Ovary (tissue), 10 donors: Measurements from ENCODE around the gene NAP1L5. TPM values are rescaled to one million over a fixed set of nuclear protein-coding genes. Genes with fewer than 3 reads are reported as not detected.
A peak's percentile ranks its signal among the peaks of the same experiment; 100 is the strongest.

Experiments used
- DNase-seq, 5 donors: peaks; one replicate each; pipeline ENCODE4 v3.0.0-alpha.2; 2019 to 2020
- H3K27ac ChIP-seq, 2 donors: fragments of 200-600 bp; one replicate each; pipeline versions ENCODE4 v1.5.1 to v1.8.0; 2019 to 2022
- H3K27me3 ChIP-seq: fragments of 200-600 bp; one replicate; pipeline ENCODE4 v1.8.0; 2022
- H3K36me3 ChIP-seq: fragments of 200-600 bp; sonication (generic); one replicate; pipeline ENCODE4 v1.5.1; 2019
- H3K4me1 ChIP-seq: one replicate; pipeline ENCODE4 v1.8.1; 2013; ENCODE audit warnings: mild to moderate bottlenecking, moderate library complexity; ENCODE audit not compliant: insufficient read depth
- H3K4me3 ChIP-seq: fragments of 200-600 bp; sonication (generic); one replicate; pipeline ENCODE4 v1.5.1; 2017
- H3K9me3 ChIP-seq, 2 donors: fragments of 200-600 bp in 1 of 2; sonication (generic) in 1 of 2; one replicate each; pipeline versions ENCODE4 v1.5.1 to v1.8.1; 2013 to 2019; ENCODE audit warnings: mild to moderate bottlenecking in 1 of 2, moderate library complexity in 1 of 2
- EP300 ChIP-seq: sonication (generic); formaldehyde crosslinking; IDR thresholded peaks from one replicate; pipeline ENCODE4 v1.6.1; 2017; ENCODE audit warnings: antibody characterized with exemption
- POLR2A ChIP-seq: fragments of 450-650 bp; IDR thresholded peaks from one replicate; pipeline ENCODE4 v1.6.1; 2017; ENCODE audit warnings: antibody characterized with exemption, mild to moderate bottlenecking, moderate library complexity
- WGBS, 3 donors: extraction: QIAGEN DNeasy Blood & Tissue Kit in 1 of 3; methylation state at CpG; one replicate each; pipeline versions ENCODE4 v1.1.5 to v1.1.7; 2013 to 2017; 5-methylcytosine and 5-hydroxymethylcytosine counted together
- intact Hi-C, 4 donors: fragments of 100-400 bp; cut with DNase I; formaldehyde crosslinking; loops; one replicate each; pipeline versions ENCODE4 v1.11.0 to v1.15.1; 2022 to 2023
- long read RNA-seq, 3 donors: library from polyadenylated mRNA in 2 of 3; unstranded in 2 of 3; transcript quantifications; one replicate each; pipeline ENCODE4 v2.0.0 and lab custom pipeline, GENCODE V29; 2021 to 2026
- polyA plus RNA-seq, 2 donors: library from polyadenylated mRNA; stranded (reverse); fragments of 200-250 nt in 1 of 2; fragments of 350-450 nt in 1 of 2; fragmentation: Illumina TruSeq in 1 of 2; extraction: RNeasy Lipid Tissue Mini Kit (QIAGEN cat#74804) in 1 of 2; gene quantifications; one replicate each; pipeline ENCODE4 v1.2.3, GENCODE V29; 2013 to 2014
- total RNA-seq, 7 donors: library from RNA; depleted of rRNA in 2 of 7; stranded (reverse); fragments of >200 nt in 2 of 7; fragmentation: NEBNext Ultra II Directional in 3 of 7; extraction: Animal tissue kit (Norgen Biotek cat#: 25700) in 3 of 7; gene quantifications; one replicate each; pipeline versions ENCODE4 v1.1.0 to v1.2.4, GENCODE V29; 2016 to 2023
- TF ChIP-seq, protein P1 (sequence below), 3 donors: fragments of 450-650 bp in 2 of 3; fragments of 200-600 bp in 1 of 3; IDR thresholded peaks; one replicate each; pipeline versions ENCODE4 v1.5.1 to v1.8.0; 2016 to 2022; ENCODE audit warnings: antibody characterized with exemption in 3 of 3, mild to moderate bottlenecking in 1 of 3
- donor health status: DM: no; HTN: no; CAD: no; lungs with moderate emphysema.
- donor health status: DM: no; HTN: no; CAD: no.
- donor health status: Bipolar disorder and iron deficiency.
- donor health status: DM: yes; HTN: yes; CAD: no.
- donor health status: DM: no; HTN: no; CAD: no.
- donor health status: DM: yes; HTN: yes; CAD: no.

Gene NAP1L5, protein sequence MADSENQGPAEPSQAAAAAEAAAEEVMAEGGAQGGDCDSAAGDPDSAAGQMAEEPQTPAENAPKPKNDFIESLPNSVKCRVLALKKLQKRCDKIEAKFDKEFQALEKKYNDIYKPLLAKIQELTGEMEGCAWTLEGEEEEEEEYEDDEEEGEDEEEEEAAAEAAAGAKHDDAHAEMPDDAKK
- 10 to 100 TPM in 5 of 7 donors, 1 to 10 TPM in 2; 9.1 to 18.3 (median 11.4) TPM for total RNA-seq
- polyA plus RNA-seq, result 10 to 100 TPM in 1 of 2 donors, 1 to 10 TPM in 1; 7.6 to 16.3 TPM
- long read RNA-seq, donor 1, transcript NAP1L5-201 (1 exons, 1,915 nt), result major isoform, 28 of 28 reads
- long read RNA-seq, donor 1, partial matches to known transcripts, result 0 of 28 reads
- long read RNA-seq, donor 1, other reads (novel, unspliced or antisense), result 0 of 28 reads
- long read RNA-seq, donor 2, transcript NAP1L5-201 (1 exons, 1,915 nt), result major isoform, 5 of 5 reads
- long read RNA-seq, donor 2, partial matches to known transcripts, result 0 of 5 reads
- long read RNA-seq, donor 2, other reads (novel, unspliced or antisense), result 0 of 5 reads
- long read RNA-seq, donor 3, transcript NAP1L5-201 (1 exons, 1,915 nt), result major isoform, 15 of 15 reads
- long read RNA-seq, donor 3, partial matches to known transcripts, result 0 of 15 reads
- long read RNA-seq, donor 3, other reads (novel, unspliced or antisense), result 0 of 15 reads

DNA sequence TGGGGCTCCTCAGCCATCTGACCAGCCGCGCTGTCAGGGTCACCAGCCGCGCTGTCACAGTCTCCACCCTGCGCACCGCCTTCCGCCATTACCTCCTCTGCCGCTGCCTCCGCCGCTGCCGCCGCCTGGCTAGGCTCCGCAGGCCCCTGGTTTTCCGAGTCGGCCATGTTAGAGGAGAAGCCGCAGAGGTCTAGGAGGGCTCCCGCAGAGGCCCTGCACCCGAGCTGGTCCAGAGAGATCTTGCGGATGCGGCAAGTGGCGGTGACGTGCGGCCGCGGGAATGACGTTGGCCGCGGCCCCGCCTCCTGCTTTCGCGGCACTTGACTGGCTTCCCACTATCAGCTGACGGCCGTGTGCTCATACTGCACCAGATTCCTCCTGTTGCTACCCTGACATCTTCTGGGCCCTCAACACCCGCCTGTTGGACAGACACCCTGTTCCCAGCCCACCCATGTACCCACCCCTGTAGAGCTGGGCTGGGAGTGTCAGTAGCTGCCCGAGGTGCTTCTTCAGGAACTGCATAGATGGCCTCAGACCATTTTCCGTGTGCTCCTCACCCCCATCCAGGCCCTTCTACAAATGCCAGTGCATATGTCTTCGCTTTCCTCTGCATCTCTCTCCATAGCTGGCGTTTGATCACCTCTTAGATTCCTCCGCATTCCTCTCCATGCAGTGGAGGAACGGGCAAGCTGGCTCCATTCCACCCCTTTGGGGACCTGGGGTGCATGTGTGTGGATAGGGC lies at the start of gene NAP1L5:
TSS of gene NAP1L5 (minus strand) at position 242 of the 742 bp plus-strand sequence. CDS start at position 167, 75 bp downstream.
- H3K27me3 ChIP-seq, result no peaks in the 10 kb centered on the region
- peak within 1 kb of the TSS; percentile 29 to 52 for H3K27ac ChIP-seq
- TF ChIP-seq POLR2A (peak; percentile 70), EP300 (no peak)
- intact Hi-C loops, result no loop called here
- DNase-seq, result peak; percentile 66 to 87 (median 82)
- H3K36me3 ChIP-seq, result no peaks in the 10 kb centered on the region
- 55 to 67% (median 59%) methylated on average over 32 to 40 of the region's 40 CpGs for WGBS, 3 donors
- H3K4me1 ChIP-seq, result peaks cover 6% of the 10 kb centered on the region
- peak within 1 kb of the TSS; percentile 58 for H3K4me3 ChIP-seq
- no peaks in the 10 kb centered on the region for H3K9me3 ChIP-seq

DNA sequence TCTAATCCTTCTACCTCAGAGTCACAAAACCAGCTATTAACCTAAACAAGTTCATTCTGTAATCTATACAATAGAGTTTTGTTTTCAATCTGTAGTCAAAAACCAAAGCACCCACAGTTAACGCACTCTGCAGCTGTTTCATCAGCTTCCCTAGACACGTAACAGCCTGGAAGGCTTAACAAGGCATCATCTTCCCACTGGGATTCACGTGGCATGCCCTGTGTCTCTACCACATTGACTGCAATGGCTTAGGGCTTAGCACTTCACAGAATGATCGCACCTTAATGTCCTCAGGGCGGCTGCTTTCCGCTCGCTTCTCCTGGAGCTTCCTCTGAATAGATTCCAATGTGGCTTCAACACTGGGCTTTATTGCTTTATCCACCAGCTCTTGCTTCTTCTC lies 49.7 kb upstream of the NAP1L5 start:
- WGBS, 3 donors, result 95 to 99% (median 97%) methylated on average over 7 of the region's 7 CpGs

DNA sequence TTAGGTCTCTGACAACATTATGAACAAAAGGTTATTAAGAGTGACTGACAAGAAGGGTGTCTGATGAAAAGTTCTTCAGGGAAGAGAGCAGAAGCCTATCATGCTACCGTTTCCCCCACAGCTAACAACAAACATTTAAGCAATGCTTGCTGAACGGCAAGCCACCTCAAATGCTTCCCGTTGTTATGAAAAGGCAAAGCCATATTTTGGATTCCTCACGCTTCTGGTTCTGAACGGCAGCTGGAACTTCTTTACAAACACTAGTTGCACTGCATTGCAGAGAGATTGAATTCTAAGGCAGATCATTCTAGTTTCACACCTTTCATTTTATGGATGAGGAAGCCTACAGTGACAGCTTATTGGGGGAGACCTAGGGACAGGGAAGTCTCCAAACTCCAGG lies 48.6 kb upstream of the NAP1L5 start:
- no peaks in the 10 kb centered on the region for H3K36me3 ChIP-seq
- intact Hi-C loops, result no loop called here
- no peaks in the 10 kb centered on the region for H3K27me3 ChIP-seq
- WGBS, 3 donors, result 9 to 29% (median 13%) methylated on average over 5 of the region's 5 CpGs
- no peaks in the 10 kb centered on the region for H3K9me3 ChIP-seq
- TF ChIP-seq POLR2A (no peak), EP300 (no peak)
- TF ChIP-seq, protein P1, sequence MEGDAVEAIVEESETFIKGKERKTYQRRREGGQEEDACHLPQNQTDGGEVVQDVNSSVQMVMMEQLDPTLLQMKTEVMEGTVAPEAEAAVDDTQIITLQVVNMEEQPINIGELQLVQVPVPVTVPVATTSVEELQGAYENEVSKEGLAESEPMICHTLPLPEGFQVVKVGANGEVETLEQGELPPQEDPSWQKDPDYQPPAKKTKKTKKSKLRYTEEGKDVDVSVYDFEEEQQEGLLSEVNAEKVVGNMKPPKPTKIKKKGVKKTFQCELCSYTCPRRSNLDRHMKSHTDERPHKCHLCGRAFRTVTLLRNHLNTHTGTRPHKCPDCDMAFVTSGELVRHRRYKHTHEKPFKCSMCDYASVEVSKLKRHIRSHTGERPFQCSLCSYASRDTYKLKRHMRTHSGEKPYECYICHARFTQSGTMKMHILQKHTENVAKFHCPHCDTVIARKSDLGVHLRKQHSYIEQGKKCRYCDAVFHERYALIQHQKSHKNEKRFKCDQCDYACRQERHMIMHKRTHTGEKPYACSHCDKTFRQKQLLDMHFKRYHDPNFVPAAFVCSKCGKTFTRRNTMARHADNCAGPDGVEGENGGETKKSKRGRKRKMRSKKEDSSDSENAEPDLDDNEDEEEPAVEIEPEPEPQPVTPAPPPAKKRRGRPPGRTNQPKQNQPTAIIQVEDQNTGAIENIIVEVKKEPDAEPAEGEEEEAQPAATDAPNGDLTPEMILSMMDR (IDR thresholded peaks at IDR 0.05), result no peak
- H3K4me1 ChIP-seq, result no peaks in the 10 kb centered on the region
- DNase-seq, result no peak
- H3K27ac ChIP-seq, result peak overlapping the region in 1 of 2 donors; percentile 21
- no peak overlapping the region for H3K4me3 ChIP-seq

More for the DNA sequence above, 49.7 kb upstream of the NAP1L5 start:
- intact Hi-C loops, result no loop called here
- no peak for DNase-seq
- Histone ChIP-seq H3K36me3 (no peaks in the 10 kb centered on the region), H3K4me3 (no peak overlapping the region), H3K27ac (no peak overlapping the region), H3K4me1 (no peaks in the 10 kb centered on the region), H3K9me3 (no peaks in the 10 kb centered on the region), H3K27me3 (no peaks in the 10 kb centered on the region)
- TF ChIP-seq POLR2A, result no peak
- TF ChIP-seq, protein P1 (IDR thresholded peaks at IDR 0.05), result no peak

DNA sequence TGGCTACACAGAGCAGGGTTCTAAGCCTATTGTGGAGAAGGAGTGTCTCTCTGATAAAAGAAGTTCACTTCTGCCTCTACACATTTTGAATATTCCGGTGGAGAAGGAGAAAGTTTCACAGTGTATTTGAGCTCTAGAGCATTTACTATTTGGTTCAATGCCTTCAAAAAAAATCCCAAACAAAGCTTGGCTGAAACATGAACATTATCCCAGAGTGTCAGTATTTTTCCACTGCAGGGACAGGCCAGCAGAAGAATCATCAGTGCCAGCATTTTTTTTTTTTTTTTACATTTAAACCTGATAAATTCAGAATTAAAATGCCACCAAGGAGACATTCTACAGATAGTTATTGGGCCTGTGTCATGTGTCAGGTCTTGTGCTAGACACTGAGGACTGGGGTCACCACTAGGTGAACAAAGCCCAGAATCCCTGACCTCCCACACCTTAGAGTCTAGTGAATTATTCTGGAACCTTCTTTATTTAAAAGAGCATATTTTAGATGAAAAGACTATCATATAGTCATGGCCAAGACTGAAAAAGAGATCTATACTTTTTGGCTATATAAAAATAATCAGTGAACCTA lies 48.0 kb upstream of the NAP1L5 start:
- Histone ChIP-seq H3K9me3 (no peaks in the 10 kb centered on the region), H3K27ac (peak overlapping the region in 1 of 2 donors; percentile 21), H3K4me3 (no peak overlapping the region), H3K36me3 (no peaks in the 10 kb centered on the region), H3K27me3 (no peaks in the 10 kb centered on the region), H3K4me1 (no peaks in the 10 kb centered on the region)
- WGBS, 3 donors, result 23 to 30% (median 27%) methylated on average over 1 of the region's 1 CpG
- intact Hi-C loops, result no loop called here
- no peak for DNase-seq
- TF ChIP-seq EP300, result no peak

DNA sequence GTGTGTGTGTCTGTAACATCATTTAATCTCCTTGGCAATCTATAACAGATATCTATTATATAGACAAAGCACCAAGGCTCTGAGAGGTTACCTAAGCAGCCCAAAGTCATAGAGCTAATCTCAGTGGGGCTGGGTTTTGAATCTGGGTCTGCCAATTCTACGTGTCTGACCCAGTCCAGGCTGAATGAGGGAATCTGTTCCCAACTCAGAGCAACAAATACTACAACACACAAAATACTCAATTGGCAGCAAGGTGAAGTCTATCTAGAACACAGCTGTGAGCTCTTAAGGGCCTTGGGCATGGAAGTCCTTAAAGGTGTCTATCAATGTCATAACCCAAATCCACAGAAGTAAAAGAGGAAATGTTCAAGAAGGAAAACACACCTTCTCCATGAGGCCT lies 47.5 kb upstream of the NAP1L5 start:
- Histone ChIP-seq H3K4me1 (no peaks in the 10 kb centered on the region), H3K9me3 (no peaks in the 10 kb centered on the region), H3K27me3 (no peaks in the 10 kb centered on the region), H3K36me3 (no peaks in the 10 kb centered on the region), H3K4me3 (no peak overlapping the region), H3K27ac (no peak overlapping the region)
- 80 to 94% (median 89%) methylated on average over 1 of the region's 1 CpG for WGBS, 3 donors
- intact Hi-C loops, result no loop called here
- DNase-seq, result no peak
- TF ChIP-seq POLR2A (no peak), EP300 (no peak)
- TF ChIP-seq, protein P1 (IDR thresholded peaks at IDR 0.05), result no peak
